Activated T-cell treated with anti-CD3 and anti-CD28 coated beads for 48 hours (primary cell): ENCODE results near the gene SPATA3.

Source experiments
- DNase-seq: peaks from one replicate; pipeline ENCODE4 v3.0.0-alpha.2; 2020; ENCODE audit warnings: low read depth

SPATA3 gene

DNA sequence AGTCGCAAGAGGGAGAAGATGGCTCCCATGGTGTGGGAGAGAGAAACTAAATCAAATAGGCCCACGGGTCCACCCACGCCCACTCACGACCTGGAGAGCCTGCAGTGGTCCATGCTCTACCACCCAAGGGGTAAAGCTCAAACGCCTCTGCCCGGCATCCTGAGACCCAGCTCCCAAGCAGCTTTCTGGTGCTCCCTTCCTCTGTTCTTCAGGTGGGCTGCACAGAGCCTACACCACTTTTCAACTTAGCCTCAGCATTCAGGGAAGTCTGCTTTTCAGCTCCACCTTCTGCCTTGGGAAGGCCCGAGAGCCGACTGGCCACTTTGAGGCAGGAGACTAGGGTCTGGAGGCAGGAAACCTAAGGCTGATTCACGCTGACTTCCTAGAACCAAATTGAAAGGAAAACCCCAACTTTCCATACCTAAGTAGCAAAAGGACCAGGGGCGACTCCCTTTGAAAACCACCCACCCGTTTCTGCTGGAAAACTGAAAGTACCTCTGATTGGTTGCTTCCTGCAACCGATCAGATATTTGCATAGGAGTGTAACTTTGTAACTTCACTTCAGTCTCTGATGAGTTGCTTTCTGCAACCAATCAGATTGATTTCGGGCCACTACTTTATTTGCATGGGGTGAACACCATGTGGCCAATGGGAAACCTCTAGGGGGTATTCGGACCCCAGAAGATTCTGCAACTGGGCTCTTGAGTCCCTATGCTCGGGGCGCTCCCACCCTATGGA is 26.8 kb upstream of the SPATA3 start:
- no peak for DNase-seq

DNA sequence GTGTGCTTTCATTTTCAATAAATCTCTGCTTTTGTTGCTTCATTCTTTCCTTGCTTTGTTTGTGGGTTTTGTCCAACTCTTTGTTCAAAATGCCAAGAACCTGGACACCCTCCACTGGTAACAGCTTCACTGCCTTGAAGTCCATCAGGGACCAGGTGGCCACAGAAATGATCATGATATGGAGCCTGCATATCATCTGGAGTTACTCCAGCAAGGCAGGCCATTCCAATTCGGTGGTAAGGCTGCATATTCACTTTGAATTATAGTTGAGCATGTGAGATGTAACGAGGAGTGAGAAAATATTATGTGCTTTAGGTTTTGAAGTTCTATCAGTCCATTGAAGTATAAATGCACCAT is 26.3 kb upstream of the SPATA3 start:
- DNase-seq: no peak

DNA sequence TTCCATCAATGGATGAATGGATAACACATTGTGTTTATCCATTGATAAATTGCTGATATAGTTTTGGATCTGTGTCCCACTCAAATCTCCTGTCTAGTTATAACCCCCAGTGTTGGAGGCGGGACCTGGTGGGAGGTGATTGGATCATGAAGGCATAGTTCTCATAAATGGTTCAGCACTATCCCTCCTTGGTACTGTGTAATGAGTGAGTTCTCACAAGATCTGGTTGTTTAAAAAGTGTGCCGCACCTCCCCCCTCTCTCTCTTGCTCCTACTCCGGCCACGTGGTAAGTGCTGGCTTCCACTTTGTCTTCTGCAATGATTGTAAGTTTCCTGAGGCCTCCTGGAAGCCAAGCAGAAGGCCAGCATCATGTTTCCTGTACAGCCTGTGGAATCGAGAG is 23.9 kb upstream of the SPATA3 start:
- no peak for DNase-seq

DNA sequence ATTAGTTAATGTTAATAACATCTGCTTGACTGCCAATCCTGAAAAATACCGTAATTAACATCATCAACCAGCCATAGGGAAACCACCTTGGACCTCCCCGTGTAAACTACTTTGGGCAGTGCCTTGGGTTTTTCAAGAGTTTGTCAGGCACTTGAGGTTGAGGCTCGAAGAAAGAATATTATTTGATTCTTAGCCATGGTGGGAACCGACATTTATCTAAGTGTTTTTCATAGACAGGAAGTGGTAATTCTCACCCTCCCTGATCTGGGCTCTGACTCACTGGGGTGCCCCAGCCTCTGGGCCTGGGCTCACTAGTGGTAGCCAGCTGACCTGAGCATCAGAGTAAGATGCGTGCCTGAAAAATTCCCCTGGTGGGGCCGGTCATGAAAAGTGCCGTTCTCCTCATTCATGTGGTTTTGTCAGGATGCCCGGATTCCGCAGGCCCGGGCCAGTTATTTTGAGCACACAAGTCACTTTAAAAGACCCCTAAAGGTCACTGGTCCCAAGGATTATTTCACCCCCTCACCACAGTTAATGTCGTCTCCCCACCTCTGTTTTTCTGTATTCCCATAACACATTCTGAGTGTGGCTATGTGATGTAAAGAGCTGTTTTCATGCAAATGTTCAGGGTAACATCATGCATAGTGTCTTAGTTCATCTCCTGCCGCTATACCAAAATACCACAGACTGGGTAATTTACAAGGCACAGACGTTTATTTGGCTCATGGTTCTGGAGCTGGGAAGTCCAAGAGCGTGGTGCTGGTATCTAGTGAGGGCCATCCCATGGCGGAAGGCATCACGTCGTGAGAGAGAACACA is 21.6 kb upstream of the SPATA3 start:
- DNase-seq: peak; percentile 59

DNA sequence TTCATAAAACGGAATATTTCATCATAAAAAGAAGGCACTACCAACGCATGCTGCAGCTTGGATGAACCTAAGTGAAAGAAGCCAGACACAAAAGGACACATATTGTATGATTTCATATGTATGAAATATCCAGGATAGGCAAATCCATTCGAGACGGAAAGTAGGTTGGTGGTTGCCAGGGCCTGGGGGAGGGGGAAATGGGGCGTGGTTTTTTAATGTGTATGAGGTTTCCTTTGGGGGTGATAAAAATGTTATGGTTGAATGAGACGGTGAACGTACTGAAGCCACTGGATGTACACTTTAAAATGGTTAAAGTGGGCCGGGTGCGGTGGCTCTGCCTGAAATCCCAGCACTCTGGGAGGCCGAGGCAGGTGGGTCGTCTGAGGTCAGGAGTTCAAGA is 20.0 kb upstream of the SPATA3 start:
- no peak for DNase-seq

DNA sequence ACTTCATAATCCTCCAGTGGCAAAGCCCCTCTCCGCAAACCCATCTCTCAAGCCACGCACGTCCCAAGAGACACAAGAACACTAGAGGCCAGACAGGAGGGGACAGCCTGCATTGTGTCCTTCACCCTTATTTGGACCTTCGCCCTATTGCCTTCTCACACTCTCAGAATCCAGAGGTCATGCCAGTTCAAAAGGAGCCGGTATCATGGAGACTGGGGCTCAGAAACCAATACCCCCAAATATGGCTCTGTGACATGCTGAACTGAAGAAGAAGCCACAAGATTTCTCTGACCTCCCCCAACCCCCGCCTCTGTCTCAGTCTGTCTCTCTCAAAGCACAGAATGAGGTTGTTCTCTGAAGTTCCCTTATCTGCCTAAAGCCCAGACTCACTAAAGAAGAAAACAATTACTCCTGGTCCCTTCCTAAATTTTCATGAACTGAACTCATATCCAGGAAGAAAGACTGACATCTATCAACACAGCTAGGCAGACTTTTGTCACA is 19.2 kb upstream of the SPATA3 start:
- no peak for DNase-seq

DNA sequence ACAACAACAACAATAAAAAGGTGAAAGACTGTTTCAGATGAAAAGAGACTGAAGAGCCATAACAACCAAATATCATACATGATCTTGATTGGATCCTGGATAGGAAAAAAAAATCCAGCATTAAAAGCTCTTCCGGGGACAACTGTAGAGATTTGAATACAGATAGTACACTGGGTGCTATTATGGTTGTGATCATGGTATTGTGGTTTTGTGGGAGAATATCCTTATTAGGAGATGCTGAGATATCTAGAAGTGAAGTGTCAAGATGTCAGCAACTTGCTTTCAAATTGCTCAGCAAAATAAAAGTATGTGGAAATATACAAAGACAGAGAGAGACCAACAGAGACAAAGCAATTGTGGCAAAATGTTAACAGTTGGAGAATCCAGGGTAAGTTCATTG is 15.5 kb upstream of the SPATA3 start:
- no peak for DNase-seq

DNA sequence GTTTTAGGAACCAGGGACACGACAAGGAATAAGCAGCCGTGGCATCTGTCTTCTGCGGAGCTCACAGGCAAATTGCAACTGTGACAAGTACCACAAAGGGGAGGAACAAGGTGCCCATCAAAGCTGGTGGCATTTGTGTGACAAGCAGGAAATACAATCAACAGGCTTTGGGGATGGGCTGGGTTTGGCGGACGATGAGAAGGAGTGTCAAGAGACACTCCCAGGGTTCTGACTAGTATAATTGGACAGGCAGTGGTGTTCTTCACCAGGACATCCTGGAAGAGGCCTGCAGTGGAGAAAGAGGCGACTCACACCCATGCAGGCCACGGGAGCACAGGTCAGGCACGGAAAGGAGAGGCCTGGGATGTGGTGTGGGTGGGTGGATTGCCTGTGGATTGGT is 14.2 kb upstream of the SPATA3 start:
- DNase-seq: no peak

DNA sequence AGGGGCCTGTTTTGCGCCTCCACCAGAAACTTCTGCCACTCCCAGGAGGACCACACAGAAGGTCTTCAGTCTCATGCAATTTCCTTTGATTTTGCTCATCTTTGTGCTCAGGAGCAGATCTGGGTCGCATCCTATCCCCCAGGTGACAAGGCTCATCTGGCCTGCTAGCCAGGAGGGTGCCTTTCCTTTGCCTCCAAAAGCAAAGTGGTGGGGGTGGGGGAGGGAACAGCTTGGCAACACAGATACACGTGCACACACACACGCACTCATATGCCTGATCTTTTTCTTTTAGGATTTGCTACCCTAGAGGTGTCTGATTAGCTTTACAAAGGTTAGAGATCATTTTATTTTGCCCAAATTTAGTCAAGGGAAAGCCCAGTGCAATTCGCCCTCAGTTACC is 13.8 kb upstream of the SPATA3 start:
- no peak for DNase-seq

DNA sequence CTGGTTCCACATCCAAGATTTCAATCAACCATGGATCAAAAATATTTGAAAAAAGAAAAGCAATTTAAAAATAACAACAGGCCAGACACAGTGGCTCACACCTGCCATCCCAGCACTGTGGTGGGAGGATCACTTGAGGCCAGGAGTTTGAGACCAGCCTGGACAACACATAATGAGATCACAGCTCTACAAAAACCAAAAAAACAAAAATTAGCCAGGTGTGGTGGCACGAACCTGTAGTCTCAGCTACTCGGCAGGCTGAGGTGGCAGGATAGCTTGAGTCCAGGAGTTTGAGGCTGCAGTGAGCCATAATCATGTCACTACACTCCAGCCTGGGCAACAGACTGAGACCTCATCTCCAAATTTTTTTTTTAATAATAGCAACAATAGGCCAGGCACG is 13.4 kb upstream of the SPATA3 start:
- DNase-seq: no peak

DNA sequence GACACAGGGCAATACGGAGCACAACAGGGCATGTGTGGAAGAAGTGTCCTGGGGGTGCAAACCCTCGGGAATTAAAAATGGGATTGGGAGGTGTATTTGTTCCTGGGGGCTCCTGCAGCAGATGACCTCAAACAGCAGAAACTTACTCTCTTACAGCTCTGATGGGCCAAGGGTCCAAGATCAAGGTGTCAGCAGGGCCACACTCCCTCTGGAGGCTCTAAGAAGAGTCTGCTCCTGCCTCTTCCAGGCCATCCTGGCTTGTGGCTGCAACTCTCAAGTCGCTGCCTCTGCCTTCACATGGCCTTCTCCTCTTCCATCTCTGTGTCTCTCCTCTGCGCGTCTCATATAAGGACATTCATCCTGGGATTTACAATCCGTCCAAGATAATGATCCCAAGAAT is 12.4 kb upstream of the SPATA3 start:
- no peak for DNase-seq

DNA sequence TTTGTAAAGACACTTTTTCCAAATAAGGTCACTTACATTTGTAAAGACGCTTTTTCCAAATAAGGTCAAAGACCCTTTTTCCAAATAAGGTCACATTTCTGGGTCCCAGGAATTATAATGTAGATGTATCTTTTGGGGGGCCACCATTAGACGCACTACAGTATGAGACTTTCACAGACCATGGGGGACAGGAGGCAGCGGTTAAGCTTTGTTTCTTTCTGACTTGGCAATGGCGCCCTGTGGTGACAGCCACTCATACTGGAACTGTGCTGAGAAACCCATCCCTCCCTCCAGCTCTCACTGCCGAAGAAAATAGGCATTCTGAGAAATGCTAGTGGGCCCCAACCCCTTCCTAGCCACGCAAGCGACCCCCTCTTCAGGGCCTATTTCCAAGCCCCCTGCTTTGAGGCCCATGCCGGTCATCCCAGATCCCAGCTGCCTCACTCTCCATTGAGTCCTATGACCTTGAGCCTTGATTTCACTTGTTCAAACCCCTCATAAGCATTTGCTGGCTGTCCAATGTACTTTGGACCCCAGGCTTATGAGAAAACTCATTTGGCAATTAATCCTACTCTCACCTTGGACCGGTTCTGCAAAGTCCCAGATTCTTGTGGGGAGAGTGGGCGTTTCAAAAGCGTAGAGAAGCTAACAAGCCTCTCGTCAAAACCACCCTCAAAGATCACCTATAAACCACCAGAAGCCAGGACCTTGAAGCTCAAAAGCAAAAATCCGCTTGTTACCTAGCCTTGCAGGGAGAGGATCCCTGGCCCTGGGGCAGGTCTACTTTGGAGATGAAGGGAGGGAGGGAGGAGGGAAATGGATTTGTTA is 11.3 kb upstream of the SPATA3 start:
- peak; percentile 65 for DNase-seq

DNA sequence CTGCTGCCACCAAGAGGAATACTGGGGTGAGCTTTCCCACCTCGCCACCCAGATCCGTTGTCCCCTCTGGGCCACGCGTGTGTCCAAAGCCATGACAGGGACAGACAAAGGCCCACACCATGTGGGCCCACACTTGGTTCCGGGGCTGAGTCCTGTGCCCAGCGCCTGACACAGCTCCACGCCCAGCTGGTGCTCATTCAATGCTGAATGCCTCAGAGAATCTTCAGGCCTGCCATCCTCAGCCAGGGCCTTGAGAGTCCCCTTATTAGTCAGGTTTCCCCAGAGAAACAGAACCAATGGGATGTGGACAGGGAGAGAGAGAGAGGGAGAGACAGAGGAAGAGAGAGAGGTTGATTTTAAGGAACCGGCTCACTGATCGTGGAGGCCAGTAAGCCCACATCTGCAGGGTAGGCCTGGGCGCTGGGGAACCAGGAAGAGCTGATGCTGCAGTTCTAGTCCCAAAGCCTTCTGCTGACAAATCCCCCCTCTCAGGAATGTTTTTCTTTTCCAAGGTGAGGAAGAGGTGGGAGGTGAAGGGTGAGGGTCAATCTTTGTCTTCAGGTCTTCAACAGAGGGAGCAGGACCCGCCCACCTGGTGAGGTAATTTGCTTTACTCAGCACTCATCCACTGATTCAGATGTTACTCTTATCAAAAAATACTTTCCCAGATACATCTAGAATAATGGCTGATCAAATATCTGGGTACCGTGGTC is 10.2 kb upstream of the SPATA3 start:
- DNase-seq: no peak

DNA sequence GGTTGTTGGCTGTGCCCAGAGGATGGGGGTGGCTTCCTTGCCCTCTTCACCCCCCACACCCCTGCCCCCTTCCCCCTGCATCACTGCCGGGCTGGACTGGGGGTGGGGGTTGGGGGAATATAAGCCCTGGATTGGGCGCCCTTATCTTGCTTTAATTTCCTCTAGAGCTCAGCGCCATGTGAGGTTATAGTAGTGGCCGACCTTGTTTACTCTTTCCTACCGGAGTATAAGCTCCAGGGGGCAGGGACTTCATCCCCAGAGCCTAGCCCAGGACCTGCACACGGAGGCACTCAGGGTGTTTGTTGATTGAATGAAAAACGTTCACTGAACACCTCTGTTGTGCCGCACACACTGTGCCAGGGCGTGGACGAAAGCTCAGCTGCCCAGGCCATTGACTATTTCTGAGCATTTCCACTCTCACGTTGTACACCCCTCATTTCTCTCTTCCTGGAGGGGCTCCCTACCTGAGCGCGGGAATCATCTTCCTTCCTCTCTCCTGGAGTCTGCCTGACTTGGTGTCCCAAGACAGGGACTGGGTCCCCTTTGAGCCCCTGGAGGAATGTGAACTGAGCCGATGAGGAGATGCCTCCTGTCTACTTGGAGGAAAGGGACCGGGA is 9.3 kb upstream of the SPATA3 start:
- no peak for DNase-seq

DNA sequence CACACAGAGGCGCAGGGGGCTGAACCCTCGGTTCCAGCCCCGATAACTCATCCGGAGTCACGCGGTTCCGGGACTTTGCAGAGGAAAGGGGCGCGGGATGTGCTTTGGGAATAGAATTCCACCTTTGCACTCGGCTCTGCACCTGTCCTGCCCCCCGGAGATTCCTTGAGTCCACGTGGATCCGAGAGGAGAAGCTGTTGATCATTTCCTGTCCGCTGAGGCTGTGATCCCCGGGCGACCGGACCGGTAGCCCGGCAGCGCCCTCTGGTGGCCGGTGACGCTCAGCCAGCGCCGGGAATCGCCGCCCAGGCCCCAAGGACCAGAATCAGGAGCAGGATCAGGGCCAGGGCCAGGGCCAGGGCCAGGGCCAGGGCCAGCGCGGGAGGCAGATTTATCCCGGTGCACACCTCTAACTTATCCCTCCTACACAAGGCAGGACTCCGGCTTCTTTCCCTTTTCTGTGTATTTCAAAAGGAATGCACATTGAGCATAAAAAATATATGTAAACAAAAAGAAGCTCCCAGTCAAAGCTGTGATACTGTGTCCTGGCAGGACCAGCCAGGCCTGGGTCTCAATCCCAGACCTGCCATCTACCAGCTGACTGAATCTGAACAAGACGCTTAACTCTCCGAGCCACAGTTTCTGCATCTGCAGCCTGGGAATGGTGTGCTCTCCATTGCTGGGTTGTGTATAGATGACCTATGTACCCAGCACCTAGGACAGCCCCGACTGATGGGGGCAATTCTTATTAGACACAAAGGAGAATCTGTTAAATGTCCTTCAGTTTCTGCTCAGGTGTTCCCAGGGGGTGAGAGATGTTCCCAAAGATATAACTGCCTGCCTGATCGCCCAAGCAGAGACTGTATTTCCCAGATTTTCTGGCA is 8.5 kb upstream of the SPATA3 start:
- peak; percentile 77 for DNase-seq

DNA sequence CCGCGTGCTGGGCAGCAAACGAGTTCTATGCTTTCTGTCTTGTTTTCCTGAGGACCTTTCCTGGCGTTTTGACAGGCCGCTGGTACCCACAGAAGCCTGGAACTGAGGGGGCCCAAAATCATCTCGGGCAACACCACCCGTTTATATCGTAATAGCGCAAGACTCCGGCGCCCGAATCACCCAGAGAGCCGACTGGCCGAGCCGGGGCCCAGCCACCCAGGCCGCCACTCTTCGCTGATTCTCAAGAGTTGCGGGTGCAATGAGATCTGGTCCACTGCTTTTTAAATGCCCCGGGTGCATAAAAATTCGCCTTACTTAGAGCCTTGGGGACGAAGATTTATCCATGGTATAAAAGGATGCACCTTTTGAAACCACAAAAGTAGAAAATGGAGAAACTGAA is 6.2 kb upstream of the SPATA3 start:
- DNase-seq: no peak

DNA sequence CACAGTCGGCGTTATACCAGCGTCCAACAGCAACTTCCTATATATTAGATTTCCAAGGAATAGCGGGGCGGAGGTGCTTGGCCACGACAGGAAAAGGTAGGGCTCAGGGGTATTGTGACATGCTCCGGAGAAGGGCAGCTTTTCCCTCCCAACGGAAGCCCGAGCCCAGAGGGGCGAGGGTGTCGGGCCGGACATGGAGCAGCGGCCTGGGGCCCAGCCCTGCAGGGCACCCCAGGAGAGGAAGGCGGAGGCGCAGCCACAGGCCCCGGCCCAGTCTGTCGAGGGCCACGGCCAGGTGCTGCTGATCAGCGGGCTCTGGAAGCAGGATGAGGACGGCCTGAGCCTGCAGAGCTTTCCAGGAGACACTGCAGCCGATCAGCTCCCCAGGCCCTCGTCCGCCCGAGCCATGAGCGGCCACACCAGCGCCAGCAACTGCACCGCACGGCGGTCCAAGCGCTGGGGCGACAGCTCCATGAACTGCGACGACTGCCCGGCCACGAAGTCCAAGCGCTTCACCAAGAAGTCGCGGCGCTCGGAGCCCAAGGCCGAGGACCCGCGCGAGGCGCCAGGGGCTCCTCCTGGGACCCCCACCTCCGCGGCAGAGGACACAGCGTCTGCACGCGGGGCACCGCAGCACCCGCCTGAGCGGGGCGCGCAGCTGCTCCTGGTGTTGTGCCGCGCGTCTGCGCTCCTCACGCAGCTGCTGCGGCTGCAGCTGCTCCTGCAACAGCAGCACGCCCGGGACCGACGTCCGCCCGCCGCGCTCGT is 5.6 kb upstream of the SPATA3 start:
- DNase-seq: no peak

DNA sequence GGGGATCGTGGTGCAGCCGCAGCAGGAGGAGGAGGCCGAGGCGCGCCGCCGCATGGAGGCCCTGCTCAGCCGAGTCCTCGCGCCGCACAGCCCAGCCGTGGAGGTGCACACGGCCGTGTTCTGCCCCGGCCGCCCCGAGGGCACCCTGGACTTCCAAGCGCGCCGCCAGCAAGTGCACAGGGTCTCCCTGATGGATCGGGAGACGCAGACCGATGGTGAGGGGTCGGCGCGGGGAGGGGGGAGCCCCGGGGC is 5.1 kb upstream of the SPATA3 start:
- no peak for DNase-seq

DNA sequence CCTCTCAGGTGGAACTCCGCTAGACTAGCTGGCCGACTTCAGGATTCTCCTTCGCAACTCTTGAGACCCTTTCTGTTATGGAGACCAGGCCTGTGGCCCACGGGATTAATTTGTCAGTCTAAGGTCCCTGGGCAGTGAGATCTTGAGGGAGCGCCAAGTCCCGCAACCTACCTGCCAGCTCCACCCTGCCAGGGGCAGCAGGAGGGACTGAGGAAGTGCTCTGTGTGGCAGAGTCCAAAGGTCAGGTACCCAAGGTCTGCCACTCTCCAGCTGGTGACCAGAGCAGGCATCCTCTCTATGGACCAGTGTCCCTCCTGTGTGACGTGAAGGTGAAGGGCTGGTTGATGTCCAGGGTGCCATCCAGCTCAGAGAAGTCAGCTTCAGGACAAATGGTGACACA is 4.3 kb upstream of the SPATA3 start:
- DNase-seq: no peak

DNA sequence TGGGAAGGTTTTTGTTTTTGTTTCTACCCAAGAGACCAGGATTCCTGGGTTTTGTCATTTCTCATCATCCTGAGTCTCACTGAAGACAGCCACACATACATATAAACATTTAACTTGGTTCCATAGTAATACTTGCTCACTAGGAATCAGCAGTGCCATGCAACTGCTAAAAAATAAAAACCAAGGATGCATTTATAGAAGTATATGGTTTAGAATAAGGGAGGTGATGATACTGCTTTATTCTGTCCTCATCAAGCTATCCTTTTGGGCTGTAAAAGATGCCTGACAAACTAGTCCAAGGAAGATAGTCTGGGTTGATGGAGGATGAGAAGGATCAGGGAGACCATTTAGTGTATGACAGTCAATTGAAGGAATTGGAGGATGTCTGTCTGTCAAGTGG is 740 bp downstream of the SPATA3 start:
- no peak for DNase-seq
